ENCODE results near the gene PLEKHF1.

Gene PLEKHF1

GRCh38 chr19:29650772-29651387 is 14.4 kb upstream of the PLEKHF1 start:
- TF ChIP-seq CTCF (IDR thresholded peaks at IDR 0.05; ENCODE audit: low read depth, low read length) = no peak
- DNase-seq (ENCODE audit: extremely low read depth, low read depth) = no peak

GRCh38 chr19:29651622-29652394 is 13.5 kb upstream of the PLEKHF1 start:
- no peak for DNase-seq (ENCODE audit: extremely low read depth, low read depth)
- TF ChIP-seq CTCF (IDR thresholded peaks at IDR 0.05; ENCODE audit: low read depth, low read length) = no peak

GRCh38 chr19:29653398-29653797 is 11.9 kb upstream of the PLEKHF1 start:
- no peak for DNase-seq (ENCODE audit: extremely low read depth, low read depth)
- no peak for TF ChIP-seq CTCF (IDR thresholded peaks at IDR 0.05; ENCODE audit: low read depth, low read length)

- DNase-seq (ENCODE audit: extremely low read depth, low read depth) = no peak
- no peak for TF ChIP-seq CTCF (IDR thresholded peaks at IDR 0.05; ENCODE audit: low read depth, low read length)
These were observed 9.5 kb upstream of the PLEKHF1 start for GRCh38 chr19:29655648-29656335.

GRCh38 chr19:29658221-29658991 is 6.9 kb upstream of the PLEKHF1 start:
- TF ChIP-seq CTCF (IDR thresholded peaks at IDR 0.05; ENCODE audit: low read depth, low read length) = no peak
- no peak for DNase-seq (ENCODE audit: extremely low read depth, low read depth)

GRCh38 chr19:29660835-29661234 is 4.4 kb upstream of the PLEKHF1 start:
- no peak for TF ChIP-seq CTCF (IDR thresholded peaks at IDR 0.05; ENCODE audit: low read depth, low read length)
- no peak for DNase-seq (ENCODE audit: extremely low read depth, low read depth)

All from AG09319 (cell line).